Mucosa of descending colon (tissue), 3 donors: ENCODE results near the gene CTNNAL1. TPM values are rescaled to one million over a fixed set of nuclear protein-coding genes. Genes with fewer than 3 reads are reported as not detected.

ENCODE experiments used
- ATAC-seq: fragments of 200-7000 bp; cut with Tn5 transposase; one replicate; pipeline ENCODE4 v1.9.1; 2020; ENCODE audit warnings: mild to moderate bottlenecking, moderate library complexity
- DNase-seq, 3 donors: peaks; one replicate each; pipeline ENCODE4 v3.0.0-alpha.2; 2020
- H3K36me3 ChIP-seq: fragments of 200-600 bp; one replicate; pipeline ENCODE4 v1.8.0; 2021; ENCODE audit warnings: low read depth, mild to moderate bottlenecking
- H3K4me1 ChIP-seq: fragments of 200-600 bp; one replicate; pipeline ENCODE4 v1.8.0; 2021; ENCODE audit warnings: low read depth, mild to moderate bottlenecking
- H3K4me3 ChIP-seq: fragments of 200-600 bp; one replicate; pipeline ENCODE4 v1.8.0; 2021; ENCODE audit warnings: mild to moderate bottlenecking
- H3K9me3 ChIP-seq: fragments of 200-600 bp; one replicate; pipeline ENCODE4 v1.8.0; 2021; ENCODE audit warnings: mild to moderate bottlenecking
- CTCF ChIP-seq: fragments of 200-600 bp; IDR thresholded peaks from one replicate; pipeline ENCODE4 v1.8.0; 2022; ENCODE audit warnings: antibody characterized with exemption, mild to moderate bottlenecking
- intact Hi-C, 2 donors: fragments of 100-400 bp; cut with DNase I in 1 of 2; cut with micrococcal nuclease in 1 of 2; formaldehyde crosslinking; loops; one replicate each; pipeline versions ENCODE4 v1.11.0 to v1.11.1; 2022; cut with DNase I, micrococcal nuclease
- total RNA-seq, 3 donors: library from RNA; stranded (reverse); fragmentation: NEBNext Ultra II Directional in 2 of 3; extraction: Animal tissue kit (Norgen Biotek cat#: 25700) in 2 of 3; gene quantifications; one replicate each; pipeline versions ENCODE4 v1.2.1 to v1.2.4, GENCODE V29; 2021 to 2023
- donor health status: DM: no; HTN: no; CAD: no; lungs with moderate emphysema.
- donor health status: DM: no; HTN: no; CAD: no.
- donor health status: DM: no; HTN: yes; CAD: no.

The CTNNAL1 gene
- total RNA-seq, 3 donors from 2014 or later, result 8.3 to 21.9 (median 15.6) TPM

GRCh38 chr9:109051733-109052132, 38.4 kb upstream of the CTNNAL1 start:
- intact Hi-C loops, result no loop called here
- H3K9me3 ChIP-seq, result no peaks in the 10 kb centered on the region
- no peak for DNase-seq
- H3K36me3 ChIP-seq, result no peaks in the 10 kb centered on the region
- no peak for TF ChIP-seq CTCF
- ATAC-seq, result no peak
- H3K4me1 ChIP-seq, result no peaks in the 10 kb centered on the region
- no peak overlapping the region for H3K4me3 ChIP-seq

- Histone ChIP-seq H3K36me3 (no peaks in the 10 kb centered on the region), H3K9me3 (no peaks in the 10 kb centered on the region), H3K4me3 (no peak overlapping the region), H3K4me1 (no peaks in the 10 kb centered on the region)
- no peak for DNase-seq
- no peak for ATAC-seq
- TF ChIP-seq CTCF, result no peak
- intact Hi-C loops, result no loop called here
These were observed 37.1 kb upstream of the CTNNAL1 start for GRCh38 chr9:109050444-109050843.

GRCh38 chr9:109048822-109049221, 35.5 kb upstream of the CTNNAL1 start:
- no peak for TF ChIP-seq CTCF
- no peaks in the 10 kb centered on the region for H3K9me3 ChIP-seq
- intact Hi-C loops, result no loop called here
- ATAC-seq (no peak), DNase-seq (no peak)
- H3K4me3 ChIP-seq, result no peak overlapping the region
- H3K4me1 ChIP-seq, result no peaks in the 10 kb centered on the region
- no peaks in the 10 kb centered on the region for H3K36me3 ChIP-seq

GRCh38 chr9:109047259-109047658, 34.0 kb upstream of the CTNNAL1 start:
- no peaks in the 10 kb centered on the region for H3K4me1 ChIP-seq
- no peaks in the 10 kb centered on the region for H3K9me3 ChIP-seq
- no peaks in the 10 kb centered on the region for H3K36me3 ChIP-seq
- intact Hi-C loops, result no loop called here
- H3K4me3 ChIP-seq, result no peak overlapping the region
- no peak for TF ChIP-seq CTCF
- ATAC-seq (no peak), DNase-seq (no peak)

- DNase-seq (no peak), ATAC-seq (no peak)
- intact Hi-C loops, result no loop called here
- no peaks in the 10 kb centered on the region for H3K36me3 ChIP-seq
- H3K9me3 ChIP-seq, result no peaks in the 10 kb centered on the region
- H3K4me3 ChIP-seq, result no peak overlapping the region
- H3K4me1 ChIP-seq, result no peaks in the 10 kb centered on the region
- no peak for TF ChIP-seq CTCF
These were observed 33.0 kb upstream of the CTNNAL1 start for GRCh38 chr9:109046346-109046745.

GRCh38 chr9:109043578-109043977, 30.3 kb upstream of the CTNNAL1 start:
- no peak for DNase-seq
- H3K4me3 ChIP-seq, result no peak overlapping the region
- H3K4me1 ChIP-seq, result no peaks in the 10 kb centered on the region
- no peaks in the 10 kb centered on the region for H3K36me3 ChIP-seq
- intact Hi-C loops, result no loop called here
- TF ChIP-seq CTCF, result no peak
- ATAC-seq, result no peak
- H3K9me3 ChIP-seq, result no peaks in the 10 kb centered on the region
